Measurements from ENCODE around the gene RAB18.

RAB18 gene

GRCh38 chr10:27518261-27518660, 14.2 kb downstream of the RAB18 start:
- DNase-seq (ENCODE audit: low read depth) = no peak
- TF ChIP-seq, protein P1, sequence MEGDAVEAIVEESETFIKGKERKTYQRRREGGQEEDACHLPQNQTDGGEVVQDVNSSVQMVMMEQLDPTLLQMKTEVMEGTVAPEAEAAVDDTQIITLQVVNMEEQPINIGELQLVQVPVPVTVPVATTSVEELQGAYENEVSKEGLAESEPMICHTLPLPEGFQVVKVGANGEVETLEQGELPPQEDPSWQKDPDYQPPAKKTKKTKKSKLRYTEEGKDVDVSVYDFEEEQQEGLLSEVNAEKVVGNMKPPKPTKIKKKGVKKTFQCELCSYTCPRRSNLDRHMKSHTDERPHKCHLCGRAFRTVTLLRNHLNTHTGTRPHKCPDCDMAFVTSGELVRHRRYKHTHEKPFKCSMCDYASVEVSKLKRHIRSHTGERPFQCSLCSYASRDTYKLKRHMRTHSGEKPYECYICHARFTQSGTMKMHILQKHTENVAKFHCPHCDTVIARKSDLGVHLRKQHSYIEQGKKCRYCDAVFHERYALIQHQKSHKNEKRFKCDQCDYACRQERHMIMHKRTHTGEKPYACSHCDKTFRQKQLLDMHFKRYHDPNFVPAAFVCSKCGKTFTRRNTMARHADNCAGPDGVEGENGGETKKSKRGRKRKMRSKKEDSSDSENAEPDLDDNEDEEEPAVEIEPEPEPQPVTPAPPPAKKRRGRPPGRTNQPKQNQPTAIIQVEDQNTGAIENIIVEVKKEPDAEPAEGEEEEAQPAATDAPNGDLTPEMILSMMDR (IDR thresholded peaks at IDR 0.05; ENCODE audit: insufficient read depth, low read depth, low read length, missing control alignments) = no peak
- H3K4me3 ChIP-seq (ENCODE audit: low read depth, low read length) = no peak overlapping the region

- H3K4me3 ChIP-seq (ENCODE audit: low read depth, low read length) = no peak overlapping the region
- TF ChIP-seq, protein P1 (IDR thresholded peaks at IDR 0.05; ENCODE audit: insufficient read depth, low read depth, low read length, missing control alignments) = no peak
- no peak for DNase-seq (ENCODE audit: low read depth)
Measured at GRCh38 chr10:27525819-27526218, 21.7 kb downstream of the RAB18 start.

DNA sequence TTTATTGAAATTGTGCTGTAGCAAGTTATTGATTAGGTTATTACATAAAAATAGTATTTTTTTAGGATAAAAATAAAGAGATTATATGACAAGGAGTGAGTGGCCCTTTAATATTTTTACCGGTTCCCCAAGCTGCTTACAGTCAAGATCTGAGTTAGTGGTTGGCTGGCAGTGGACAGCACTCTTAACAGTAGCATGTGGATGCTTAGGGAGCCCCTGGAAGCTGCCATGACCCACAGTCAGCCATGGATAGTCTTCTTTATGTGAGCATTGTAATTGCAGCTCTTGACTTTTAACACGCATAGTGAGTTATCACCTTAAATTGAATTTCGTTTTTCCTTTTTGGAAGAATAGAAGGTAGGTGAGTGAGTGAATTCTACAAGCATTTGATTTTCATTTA, 22.1 kb downstream of the RAB18 start:
- TF ChIP-seq, protein P1 (IDR thresholded peaks at IDR 0.05; ENCODE audit: insufficient read depth, low read depth, low read length, missing control alignments) = no peak
- no peak overlapping the region for H3K4me3 ChIP-seq (ENCODE audit: low read depth, low read length)
- DNase-seq (ENCODE audit: low read depth) = no peak

DNA sequence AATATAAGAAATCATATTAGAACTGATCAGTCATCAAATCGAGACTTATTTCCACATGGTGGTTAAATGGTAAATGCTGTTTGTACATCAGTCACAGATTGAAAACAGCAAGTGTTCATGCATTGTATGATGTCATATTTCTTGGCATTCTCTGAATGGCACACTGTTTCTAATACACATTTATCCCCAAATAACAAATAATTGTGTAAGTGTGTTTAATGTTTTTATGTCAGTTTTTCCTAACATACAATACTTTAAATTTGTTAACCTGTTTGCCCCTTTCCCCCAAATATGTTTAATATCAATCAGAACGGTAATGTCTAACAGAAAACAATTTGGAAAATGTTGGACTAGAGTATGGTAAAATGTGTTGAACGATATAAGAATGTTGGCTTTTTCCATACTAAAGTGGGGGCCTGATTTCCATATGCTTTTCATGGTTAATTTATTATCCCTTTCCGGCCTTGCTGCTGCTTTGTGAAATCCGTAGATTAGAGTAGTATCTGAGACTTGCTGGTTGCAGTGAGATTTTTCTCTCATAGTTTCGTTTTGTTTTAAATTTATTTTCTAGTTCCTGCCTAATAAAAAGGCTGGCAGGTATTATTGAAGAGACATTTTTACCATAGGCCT, 23.7 kb downstream of the RAB18 start:
- TF ChIP-seq, protein P1 (IDR thresholded peaks at IDR 0.05; ENCODE audit: insufficient read depth, low read depth, low read length, missing control alignments) = no peak
- DNase-seq (ENCODE audit: low read depth) = no peak
- H3K4me3 ChIP-seq (ENCODE audit: low read depth, low read length) = no peak overlapping the region

DNA sequence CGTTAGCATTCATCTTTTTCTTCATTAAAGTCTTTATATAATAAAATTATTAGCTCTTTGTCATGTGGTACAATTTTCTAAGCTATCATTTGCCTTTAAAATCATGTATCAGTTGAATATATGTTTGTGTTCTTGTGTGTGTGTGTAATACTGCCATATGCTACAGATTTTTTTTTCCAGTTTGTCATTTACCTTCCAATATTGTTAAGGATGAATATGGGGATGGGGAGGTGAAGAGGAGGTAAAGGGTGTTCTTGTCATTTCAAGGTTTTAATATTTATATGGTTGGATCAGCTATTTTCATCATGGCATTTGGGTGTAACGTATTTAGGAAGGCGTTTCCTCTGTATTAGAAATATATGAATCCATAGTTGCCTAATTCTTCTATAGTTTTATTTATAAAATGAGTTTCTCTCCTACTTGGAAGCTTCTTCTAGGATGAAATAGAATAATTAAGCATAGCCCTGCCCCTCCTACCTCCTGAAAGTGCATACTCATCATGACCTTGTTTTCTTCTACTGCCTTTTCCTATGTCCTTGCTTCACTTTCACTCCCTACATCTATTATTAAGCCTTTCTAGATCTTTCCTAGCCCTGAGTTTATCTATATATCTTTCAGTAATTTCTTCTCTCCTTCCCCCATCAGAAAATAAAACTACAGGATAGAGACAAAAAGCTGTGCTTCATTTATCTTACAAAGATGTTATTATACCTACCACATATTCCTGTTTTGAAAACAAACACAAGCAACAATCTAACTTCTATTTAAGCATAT, 25.1 kb downstream of the RAB18 start:
- DNase-seq (ENCODE audit: low read depth) = no peak
- no peak overlapping the region for H3K4me3 ChIP-seq (ENCODE audit: low read depth, low read length)
- TF ChIP-seq, protein P1 (IDR thresholded peaks at IDR 0.05; ENCODE audit: insufficient read depth, low read depth, low read length, missing control alignments) = no peak

DNA sequence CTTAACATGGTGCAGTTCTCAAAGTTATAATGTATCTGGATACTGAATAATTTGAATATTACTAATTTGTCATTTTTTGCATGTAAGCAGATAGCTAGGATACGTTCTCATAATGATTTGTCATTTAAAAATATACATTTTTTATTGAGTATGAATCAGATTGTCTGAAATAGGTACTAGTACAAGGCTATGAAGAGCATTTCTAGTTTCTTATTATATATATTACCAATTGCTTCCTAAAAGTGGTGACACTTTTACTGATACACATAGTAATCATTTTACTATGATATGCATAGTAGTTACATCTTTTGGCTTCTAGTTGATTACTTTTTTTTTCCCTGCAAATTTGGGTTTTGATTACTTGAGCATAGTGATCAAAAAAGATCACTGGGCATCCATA, 26.4 kb downstream of the RAB18 start:
- no peak for DNase-seq (ENCODE audit: low read depth)
- H3K4me3 ChIP-seq (ENCODE audit: low read depth, low read length) = no peak overlapping the region
- TF ChIP-seq, protein P1 (IDR thresholded peaks at IDR 0.05; ENCODE audit: insufficient read depth, low read depth, low read length, missing control alignments) = no peak

Data from GM12865 (cell line).